NCI-H2196 (cell line): Measurements from ENCODE around the gene SLC7A14.

Experiments
- DNase-seq: peaks from one replicate; lab custom pipeline; 2025; ENCODE audit not compliant: unreplicated experiment; lab: John Stamatoyannopoulos, UW

Gene SLC7A14

DNA sequence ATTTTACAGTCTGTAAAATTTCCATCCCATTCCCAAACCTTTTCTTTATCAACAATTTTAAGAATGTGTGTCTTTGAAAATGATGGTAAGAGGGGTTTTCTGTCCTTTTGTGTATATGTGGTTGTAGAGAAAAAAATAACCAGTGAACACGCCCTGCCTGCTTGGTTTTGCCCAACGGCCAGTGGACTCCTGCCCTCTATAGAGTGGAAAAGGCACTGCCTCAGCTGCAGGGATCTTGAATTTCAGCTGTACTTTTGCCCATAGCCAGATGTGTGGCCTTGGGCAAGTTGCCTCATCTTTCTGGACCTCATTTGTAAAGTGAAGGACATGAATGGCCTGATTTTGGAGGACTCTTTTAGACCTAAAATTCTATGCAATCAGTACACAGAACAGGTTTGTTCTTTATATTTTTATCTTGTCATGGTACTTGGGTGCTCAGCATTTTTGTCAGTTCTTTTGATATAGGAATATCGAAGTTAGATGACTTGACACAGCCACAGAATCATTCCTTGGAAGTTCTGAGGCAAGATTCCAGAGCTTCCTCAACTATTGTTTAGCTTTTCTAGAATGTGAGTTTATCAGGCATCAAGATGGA lies 86.2 kb downstream of the SLC7A14 start:
- peak; percentile 31 for DNase-seq

DNA sequence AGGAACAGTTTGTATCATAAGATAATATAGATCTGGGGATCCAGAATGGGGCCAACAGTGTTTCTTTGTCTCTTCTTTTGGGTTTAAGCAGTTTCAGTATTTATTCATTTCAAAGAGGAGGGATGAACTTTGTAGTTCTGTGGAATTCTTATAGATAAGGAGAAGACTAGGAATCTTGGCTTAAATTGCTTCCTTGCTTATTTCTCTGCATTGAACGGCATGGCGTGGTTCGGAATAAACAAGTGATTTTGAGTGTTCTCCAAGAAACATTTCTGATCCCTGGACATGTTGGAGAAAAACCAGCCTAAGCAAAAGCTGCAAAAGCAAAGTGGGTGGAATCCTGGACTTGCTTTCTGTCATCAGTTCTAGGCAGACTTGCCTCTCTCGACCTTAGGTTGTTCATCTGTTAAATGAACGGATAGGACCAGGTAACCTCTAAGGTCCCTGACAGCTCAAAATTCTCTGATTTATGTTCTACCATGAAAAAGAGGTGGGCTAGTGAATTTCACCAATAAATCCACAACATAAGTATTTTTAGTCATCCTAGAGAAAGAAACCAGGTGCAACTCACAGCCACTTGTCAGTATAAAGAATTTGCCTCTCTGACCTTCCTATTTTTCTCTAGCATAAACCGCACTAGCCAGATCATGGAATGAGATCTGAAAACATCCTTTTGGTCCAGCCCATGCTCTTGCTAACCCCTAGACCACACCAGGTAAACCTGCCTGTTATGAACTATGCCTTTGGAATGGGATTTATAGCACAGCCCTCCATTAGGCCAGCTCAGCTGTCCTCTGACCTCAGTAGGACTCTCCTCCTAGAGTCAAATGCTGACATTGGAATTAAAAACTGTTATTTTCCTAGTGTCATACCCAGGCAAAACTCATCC lies 88.4 kb downstream of the SLC7A14 start:
- DNase-seq, result no peak

DNA sequence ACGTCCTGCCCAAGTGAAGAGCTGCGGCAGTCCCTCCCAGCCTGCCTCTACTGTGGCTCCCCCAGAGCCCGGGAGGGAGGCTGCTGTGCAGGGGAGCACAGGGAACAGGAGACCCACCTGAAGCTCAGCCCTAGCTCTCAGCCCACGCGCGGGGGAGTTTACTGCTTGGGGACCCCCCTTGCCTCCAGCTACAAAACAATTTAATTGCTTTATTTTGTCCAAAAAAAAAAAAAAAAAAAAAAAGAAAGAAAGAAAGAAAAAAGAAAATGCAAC lies 89.1 kb downstream of the SLC7A14 start:
- DNase-seq, result no peak

DNA sequence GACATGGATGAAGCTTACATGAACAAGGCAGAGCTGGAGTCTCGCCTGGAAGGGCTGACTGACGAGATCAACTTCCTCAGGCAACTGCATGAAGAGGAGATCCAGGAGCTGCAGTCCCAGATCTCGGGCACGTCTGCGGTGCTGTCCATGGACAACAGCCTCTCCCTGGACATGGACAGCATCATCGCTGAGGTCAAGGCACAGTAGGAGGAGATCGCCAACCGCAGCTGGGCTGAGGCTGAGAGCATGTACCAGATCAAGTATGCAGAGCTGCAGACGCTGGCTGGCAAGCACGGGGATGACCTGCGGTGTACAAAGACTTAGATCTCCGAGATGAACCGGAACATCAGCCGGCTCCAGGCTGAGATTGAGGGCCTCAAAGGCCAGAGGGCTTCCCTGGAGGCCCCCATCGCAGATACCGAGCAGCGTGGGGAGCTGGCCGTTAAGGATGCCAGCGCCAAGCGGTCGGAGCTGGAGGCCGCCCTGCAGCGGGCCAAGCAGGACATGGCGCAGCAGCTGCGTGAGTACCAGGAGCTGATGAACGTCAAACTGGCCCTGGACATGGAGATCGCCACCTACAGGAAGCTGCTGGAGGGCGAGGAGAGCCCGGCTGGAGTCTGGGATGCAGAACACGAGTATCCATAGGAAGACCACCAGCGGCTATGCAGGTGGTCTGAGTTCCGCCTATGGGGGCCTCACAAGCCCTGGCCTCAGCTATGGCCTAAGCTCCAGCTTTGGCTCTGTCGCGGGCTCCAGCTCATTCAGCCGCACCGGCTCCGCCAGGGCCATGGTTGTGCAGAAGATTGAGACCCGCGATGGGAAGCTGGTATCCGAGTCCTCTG lies 89.6 kb downstream of the SLC7A14 start:
- DNase-seq, result no peak

DNA sequence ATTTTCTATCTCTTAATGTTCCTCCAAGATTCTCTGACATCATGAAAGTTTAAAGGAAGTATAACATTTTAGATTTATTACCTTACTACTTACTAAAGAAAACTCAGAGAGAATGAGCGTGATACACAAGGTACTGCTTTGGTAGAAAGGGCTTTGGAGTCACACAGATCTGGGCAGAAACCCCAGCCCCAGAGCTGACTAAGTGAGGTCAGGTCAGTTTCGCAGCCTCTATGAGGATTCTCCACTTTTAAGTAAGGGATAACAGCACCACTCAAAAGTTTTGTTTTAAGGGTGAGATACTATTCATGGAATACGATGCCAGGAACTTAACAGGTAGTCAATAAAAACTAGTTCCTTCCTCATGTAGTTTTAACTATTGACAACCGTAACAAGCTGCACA lies 91.1 kb downstream of the SLC7A14 start:
- DNase-seq, result no peak

DNA sequence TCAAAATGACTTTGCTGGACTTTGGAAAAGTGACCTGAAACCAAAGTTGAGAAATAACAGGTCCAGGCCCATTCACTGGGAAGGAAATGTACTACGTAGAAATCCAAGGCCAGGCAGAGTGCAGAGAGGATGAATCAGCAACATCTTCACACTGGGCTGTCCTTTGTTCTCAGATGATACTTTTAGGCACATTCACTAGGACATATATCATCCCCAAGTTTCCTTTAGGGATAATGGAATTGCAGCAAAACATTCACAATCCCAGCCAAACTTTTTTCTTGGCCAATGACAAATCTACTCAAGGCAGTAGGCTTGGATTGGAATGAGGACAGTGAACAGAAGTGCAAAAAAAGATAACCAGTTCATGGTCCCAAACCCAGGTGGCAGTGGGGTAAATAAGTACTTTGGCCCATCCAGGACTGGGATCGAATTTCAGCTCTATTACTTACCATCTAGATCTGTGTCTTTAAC lies 92.1 kb downstream of the SLC7A14 start:
- DNase-seq, result no peak

DNA sequence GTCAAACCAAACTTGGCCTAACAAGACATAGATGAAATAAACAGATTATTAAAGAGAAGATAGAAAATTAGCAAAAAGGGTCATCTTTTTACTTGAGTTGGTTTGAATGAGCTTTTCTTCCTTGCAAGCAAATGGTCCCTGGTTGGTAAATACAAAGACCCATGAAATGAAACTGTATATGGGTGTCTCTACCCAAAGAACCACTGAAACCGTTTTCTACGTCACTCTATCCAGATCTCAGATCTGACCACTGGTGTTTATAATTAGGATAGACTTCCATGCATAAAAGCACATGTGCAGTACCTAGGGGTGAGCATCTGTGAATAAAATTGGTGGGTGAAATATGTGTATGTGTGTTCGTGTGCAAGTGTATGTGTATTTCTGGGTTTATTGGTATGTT lies 94.0 kb downstream of the SLC7A14 start:
- DNase-seq, result no peak

DNA sequence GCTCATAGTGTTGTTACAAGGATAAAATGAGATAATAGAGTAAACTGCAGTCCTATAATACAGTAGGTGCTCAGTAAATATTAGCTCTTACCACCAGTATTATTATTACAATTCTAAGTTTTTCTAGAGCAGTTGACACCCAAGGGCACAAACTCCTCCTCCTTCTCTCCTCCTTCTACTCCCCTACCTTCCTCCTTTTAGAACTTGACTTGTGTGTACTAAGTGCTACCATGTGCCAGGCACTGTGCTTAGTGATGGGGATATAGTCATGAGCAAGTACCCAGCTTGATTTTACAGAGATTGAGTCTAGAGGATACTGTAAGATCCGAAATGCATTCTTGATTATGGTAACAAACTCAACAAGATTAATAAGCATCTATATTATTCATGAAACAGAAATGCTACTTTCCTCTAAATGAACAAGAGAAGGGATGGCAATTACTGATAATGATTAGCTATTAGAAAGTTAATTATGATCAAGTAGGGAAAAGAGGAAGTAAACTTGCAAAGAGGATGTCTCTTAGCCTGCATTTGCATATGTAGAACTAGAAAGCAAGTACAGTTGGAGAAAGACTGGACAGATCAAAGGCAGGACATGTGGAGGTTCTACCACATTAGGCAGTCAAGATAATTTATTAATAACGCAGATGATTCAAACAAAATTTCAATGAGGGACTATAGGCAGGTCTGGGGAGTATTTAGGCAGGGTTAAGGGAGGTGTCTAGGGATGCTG lies 94.9 kb downstream of the SLC7A14 start:
- no peak for DNase-seq

DNA sequence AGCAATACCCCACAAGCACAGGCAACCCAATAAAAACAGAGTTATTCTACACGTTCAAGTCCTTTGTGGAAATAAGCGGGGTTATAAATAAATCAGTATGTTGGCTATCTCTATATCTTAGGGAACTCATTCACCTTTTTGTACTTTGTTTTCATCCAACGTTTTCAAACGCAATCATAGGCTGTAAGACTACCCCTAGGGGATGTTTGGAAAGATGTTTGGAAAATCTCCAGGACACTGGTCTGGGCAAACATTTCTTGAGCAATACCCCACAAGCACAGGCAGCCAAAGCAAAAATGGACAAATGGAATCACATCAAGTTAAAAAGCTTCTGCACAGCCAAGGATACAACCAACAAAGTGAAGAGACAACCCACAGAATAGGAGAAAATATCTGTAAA lies 97.1 kb downstream of the SLC7A14 start:
- peak; percentile 15 for DNase-seq

DNA sequence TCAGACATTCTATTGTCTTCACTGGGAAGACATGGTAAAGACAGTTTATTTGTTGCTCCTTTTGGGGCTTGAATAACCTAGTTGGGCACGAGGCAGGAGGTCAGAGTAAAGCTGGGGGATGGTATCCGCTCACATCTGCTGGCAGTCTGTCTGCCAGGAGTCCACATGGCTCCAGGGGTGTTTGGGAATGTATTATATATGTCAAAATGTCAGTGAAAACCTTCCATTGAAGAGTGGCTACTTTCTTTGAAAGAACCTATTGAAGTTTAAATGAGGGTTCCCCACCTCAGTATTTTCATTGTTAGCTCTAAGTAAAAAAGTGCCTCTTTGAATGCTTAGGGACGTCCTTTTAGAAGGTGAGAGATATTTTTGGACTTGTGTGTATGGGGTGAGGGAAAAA lies 98.8 kb downstream of the SLC7A14 start:
- DNase-seq, result no peak

DNA sequence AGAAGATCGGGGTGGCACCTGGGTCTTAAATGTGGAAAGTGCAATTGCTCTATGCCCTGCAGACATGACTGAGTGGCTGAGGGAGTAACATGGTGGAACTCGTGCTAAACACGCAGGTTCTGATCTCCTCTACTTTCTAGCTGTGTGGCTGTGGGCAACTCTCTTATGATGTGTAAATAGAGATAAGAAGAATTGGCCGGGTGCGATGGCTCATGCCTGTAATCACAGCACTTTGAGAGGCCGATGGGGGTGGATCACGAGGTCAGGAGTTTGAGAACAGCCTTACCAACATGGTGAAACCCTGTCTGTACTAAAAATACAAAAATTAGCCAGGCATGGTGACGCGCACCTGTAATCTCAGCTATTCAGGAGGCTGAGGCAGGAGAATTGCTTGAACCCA lies 99.5 kb downstream of the SLC7A14 start:
- DNase-seq, result no peak

DNA sequence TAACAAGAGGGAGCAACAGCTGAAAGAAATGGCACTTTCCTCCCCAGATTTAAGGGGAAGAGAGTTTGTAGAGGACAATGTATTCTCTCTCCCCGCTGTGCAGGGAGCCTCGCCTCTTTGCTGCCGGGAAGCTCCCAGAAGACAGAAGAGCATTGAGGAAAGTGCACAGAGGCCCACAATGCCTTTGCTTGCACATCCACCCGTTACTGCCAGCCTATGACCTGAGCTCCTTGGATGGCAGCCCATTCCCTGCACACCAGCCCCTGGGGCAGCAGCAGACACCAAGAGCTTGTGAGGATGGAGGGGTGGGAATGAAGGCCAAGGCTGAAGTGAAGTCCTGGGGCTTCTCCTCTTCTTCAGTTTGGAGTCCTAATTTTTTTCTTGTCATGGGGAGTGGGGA lies 100.2 kb downstream of the SLC7A14 start:
- no peak for DNase-seq

DNA sequence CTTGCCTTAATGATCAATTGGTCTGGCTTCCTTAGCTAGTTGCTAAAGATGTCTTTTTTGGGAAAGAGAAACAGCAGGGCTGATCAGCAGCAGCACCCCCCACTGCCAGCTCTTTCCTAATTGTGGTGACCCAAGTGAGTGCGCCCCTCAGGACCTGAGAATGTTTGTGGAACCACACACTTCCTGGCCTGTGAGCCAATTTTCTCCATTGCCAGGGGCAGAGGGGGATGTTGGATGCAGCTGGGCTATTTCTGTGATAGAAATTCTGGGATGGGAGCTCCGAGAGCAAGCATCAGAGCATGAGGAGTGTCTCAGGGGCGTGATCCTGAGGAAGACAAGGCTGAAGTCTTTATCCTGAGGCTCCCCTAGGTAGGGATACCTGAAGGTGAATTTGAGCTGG lies 100.6 kb downstream of the SLC7A14 start:
- DNase-seq, result no peak

DNA sequence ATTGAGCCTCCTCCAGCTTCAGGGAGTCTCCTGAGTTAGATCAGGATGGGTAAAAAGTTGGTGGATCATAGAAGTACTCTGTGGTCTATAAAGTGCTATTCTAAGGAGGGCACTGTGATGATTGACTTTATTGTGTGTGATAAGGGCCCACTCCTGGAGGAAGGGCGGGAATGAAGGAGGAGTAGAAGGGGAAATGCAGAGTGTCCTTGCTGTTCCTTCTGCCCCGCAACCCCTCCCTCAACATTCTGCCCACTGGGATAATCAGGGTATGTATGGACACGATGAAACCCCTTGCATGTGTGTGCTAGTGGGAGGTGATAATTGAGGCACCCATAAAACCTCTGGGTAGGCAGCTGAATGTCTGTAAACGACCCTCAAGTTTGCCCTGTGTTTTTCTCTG lies 101.0 kb downstream of the SLC7A14 start:
- no peak for DNase-seq

DNA sequence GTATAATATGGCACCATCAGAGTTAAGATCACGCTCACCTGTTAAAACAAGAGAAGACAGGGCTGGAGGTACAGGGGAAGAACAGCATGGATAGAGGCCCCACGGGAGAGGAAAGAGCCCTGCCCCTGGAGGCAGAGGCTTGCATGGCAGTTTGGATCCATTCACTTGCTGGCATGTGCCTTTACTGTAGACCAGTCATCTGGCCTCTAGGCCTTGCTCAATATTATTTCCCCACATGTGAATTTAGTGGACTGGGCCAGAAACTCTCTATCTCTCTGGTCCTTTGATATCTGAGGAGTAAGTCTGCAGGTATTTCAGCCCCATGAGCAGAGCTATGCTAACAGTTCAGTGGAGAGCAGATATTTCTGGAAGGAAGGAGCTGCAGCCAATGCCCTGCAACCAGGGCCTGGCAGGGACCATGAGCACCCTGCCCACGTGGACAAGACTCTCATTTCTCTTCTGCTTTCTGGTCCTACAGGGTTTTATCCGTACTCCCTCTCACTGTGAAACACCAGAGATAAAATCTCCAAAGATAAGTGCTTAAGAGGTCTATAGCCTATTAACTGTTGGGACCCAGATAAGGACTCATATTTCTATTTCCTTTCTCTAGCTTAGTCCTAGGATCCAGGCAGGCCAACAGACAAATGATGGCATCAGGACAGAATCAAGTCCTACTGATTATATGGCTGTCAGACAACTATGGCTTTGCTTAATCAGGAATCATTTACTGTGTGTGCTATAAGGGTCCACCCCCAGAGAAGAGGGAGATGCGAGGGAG lies 102.2 kb downstream of the SLC7A14 start:
- DNase-seq, result no peak

DNA sequence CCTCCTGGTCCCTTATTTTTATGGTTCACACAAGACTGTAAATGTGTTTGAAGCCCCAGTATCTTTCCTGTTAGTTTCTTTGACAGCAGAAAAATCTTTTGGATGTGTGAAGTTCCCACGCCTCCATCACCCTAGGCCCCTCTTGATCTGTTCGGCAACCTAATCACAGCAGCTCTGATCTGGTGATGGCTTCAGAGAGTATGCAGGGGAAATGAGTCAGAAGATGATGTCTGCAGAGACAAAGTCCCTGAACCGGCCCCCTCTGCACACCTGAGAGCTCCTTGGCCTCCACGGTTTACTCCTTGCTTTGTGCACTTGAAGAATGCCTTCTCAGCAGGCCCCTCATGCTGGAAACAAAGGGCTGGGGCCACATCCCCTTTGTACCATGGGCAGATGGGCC lies 103.7 kb downstream of the SLC7A14 start:
- DNase-seq, result no peak

DNA sequence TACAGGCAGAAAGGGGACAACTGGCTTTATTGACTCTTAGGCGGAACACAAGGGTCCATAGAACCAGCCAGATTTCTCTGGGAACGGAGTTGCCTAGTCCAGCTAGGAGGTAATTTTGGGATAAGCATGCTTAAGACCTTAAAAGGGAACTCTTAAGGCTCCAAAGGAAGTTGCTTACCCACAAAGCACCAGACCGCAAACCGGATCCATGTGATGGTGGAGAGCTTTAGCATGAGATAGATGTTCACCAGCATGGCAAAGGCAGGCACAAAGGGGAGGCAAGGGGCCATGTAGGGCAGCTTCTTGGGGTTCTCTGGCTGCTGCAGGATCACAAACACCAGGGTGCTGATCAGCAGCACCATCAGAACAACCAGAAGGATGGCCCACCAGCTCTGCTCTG lies 105.8 kb downstream of the SLC7A14 start:
- DNase-seq, result no peak

DNA sequence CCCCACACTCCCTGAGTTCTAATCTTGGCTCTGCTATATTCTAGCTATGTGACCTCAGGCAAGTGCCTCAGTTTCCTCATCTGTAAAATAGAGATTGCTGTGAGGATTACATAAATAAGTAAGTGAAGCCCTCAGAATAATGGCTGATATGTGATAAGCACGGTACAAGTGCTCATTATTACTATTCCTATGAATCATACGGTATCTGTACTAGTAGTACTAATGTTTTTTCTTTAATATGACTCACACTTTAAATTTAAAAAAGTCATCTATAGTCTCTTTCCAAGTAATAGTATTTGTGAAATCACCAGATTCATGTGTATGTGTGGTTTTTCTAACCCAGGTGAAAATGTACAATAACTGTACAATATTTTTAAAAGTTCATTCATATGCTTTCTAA lies 108.5 kb downstream of the SLC7A14 start:
- no peak for DNase-seq

DNA sequence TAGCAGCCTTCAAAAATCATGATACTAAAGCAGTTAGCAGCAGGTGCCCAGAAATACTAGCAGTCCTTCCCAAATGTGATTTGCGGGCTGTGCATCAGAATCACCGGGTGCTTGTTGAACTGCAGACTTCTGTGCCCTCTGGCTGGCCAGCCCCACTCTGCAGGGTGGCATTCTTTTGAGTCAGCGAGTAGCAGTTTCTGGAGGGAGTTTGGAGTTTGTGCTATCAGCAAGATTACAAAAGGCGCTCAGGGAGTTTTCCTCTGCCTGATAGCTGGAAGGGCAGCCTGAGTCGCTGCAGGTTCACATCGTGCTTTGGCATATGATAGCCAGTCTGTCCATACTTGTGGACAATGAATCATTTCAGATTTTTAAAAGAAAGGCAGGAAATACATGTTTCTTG lies 109.6 kb downstream of the SLC7A14 start:
- DNase-seq, result no peak

DNA sequence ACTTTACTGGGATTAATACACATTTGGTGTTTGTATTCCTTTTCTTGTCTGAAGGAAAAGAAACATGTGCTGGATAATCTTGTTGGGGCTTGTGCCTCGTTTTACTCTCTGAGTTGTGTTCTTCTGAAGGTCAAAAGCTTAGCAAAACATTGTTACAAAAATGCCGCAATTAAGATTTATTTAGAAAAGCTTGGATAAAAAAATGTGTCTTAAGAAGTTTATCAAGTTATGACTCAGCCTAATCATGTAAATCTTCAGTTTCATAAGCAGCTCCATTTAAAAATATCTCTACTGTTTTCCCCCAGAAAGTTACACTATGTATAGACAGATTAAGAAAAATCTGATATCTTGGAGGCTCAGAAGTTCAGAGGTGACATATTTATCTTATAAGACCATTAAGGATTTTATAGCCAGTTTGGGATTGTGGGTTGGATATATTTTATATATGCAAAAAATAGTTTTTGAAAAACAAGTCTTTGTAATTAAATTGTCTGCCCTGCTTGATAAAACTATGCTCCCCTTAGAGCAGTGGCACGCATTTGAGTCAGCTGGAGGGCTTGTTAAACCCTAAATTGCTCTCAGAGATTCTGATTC lies 110.7 kb downstream of the SLC7A14 start:
- no peak for DNase-seq
